Eye (tissue), 1 donor: ENCODE data around the gene STARD9.
"Not testable (repeated sequence)": the region's sequence is repeated elsewhere in the genome, so short reads cannot be mapped to it uniquely, and the experiment has no call there.

ENCODE experiments used
- DNase-seq: peaks from one replicate; pipeline ENCODE4 v3.0.0-alpha.2; 2015

Gene STARD9

GRCh38 chr15:42732095-42732827, 156.9 kb downstream of the STARD9 start:
- no peak for DNase-seq

GRCh38 chr15:42733027-42733426, 157.6 kb downstream of the STARD9 start:
- DNase-seq = no peak

GRCh38 chr15:42734076-42734672, 158.8 kb downstream of the STARD9 start:
- DNase-seq = no peak

GRCh38 chr15:42735382-42736165, 160.2 kb downstream of the STARD9 start:
- DNase-seq = no peak

GRCh38 chr15:42736178-42736792, 160.9 kb downstream of the STARD9 start:
- DNase-seq = peak; percentile 73

- DNase-seq = peak; percentile 94
These were observed 161.6 kb downstream of the STARD9 start, which contains the start of gene CDAN1 for GRCh38 chr15:42736793-42737528. Gene CDAN1 (minus strand): TSS chr15:42737128. CDS start chr15:42737102, 26 bp downstream.

GRCh38 chr15:42737529-42738328, 162.3 kb downstream of the STARD9 start:
- DNase-seq = no peak

GRCh38 chr15:42741710-42742109, 166.3 kb downstream of the STARD9 start:
- DNase-seq = no peak

GRCh38 chr15:42742149-42742548, 166.7 kb downstream of the STARD9 start:
- DNase-seq = no peak

- no peak for DNase-seq
These were observed 168.8 kb downstream of the STARD9 start for GRCh38 chr15:42744195-42744594.

- DNase-seq = no peak
These were observed 173.9 kb downstream of the STARD9 start for GRCh38 chr15:42749266-42749665.

- no peak for DNase-seq
These were observed 174.9 kb downstream of the STARD9 start for GRCh38 chr15:42750306-42750705.

- DNase-seq = no peak
These were observed 183.7 kb downstream of the STARD9 start for GRCh38 chr15:42759093-42759492.

- DNase-seq = no peak
These were observed 185.4 kb downstream of the STARD9 start for GRCh38 chr15:42760759-42761158.

GRCh38 chr15:42761813-42762212, 186.4 kb downstream of the STARD9 start:
- DNase-seq = not testable (repeated sequence)

GRCh38 chr15:42764154-42764731, 188.8 kb downstream of the STARD9 start:
- not testable (repeated sequence) for DNase-seq

- DNase-seq = not testable (repeated sequence)
These were observed 190.7 kb downstream of the STARD9 start for GRCh38 chr15:42766109-42766508.
